A673 (cell line): ENCODE data around the gene CTTNBP2.

Experiments used
- CTCF ChIP-seq: fragments of 300-800, 200-600 bp; sonication (generic); conservative IDR thresholded peaks from 2 replicates; pipeline ENCODE4 v1.5.1; 2017; ENCODE audit warnings: low read depth, mild to moderate bottlenecking, antibody characterized with exemption, low read length, moderate library complexity, mixed read lengths
- EZH2 ChIP-seq: fragments of 200-600 bp; sonication (generic); IDR thresholded peaks from 2 replicates; pipeline ENCODE4 v1.6.1; 2017; ENCODE audit warnings: borderline replicate concordance, low read depth, mild to moderate bottlenecking, mixed read lengths, antibody characterized with exemption, low read length; ENCODE audit not compliant: poor library complexity, severe bottlenecking

- TF ChIP-seq CTCF (no peak), EZH2 (no peak)
Observed at GRCh38 chr7:117718116-117718835, 155.0 kb downstream of the CTTNBP2 start.
